ENCODE data around the gene SLC16A12. TPM values are rescaled to one million over a fixed set of nuclear protein-coding genes. Genes with fewer than 3 reads are reported as not detected.

SLC16A12 gene
- total and polyA plus RNA-seq, 10 of the 15 experiments (the other 5 are each of a cell fraction or from before 2014, with no cell fraction given): not detected

DNA sequence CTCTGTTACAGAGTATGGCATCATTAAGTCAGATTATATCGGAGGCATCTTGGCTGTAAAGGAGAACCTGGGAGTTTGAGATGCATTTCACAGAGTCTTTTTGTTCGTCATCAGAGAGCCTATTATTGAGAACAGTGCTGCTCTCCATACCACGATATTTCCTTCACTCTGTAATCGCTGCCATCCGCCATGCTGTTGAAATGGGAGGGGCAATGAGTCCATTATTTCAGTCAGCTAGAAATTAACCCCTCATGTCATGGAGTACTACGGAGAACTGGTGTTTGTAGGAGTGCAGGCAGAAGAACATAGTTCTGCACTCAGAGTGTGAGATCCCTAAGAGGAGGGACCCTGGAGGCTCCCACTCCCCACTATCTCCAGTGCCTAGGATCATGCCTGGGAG lies 59.2 kb downstream of the SLC16A12 start:
- Histone ChIP-seq H2AFZ (ENCODE audit: control insufficient read depth, low read depth, low read length) (no peak overlapping the region), H3K9me3 (replicated peaks; ENCODE audit: control insufficient read depth, insufficient read depth, low read length) (no peaks in the 10 kb centered on the region), H3K4me3 (no peak overlapping the region), H3K27ac (ENCODE audit: control insufficient read depth, insufficient read depth) (no peak overlapping the region), H3K4me2 (ENCODE audit: control insufficient read depth, insufficient read depth) (no peak overlapping the region), H3K36me3 (ENCODE audit: control insufficient read depth in 2 of 2, insufficient read depth in 2 of 2, low read length in 1 of 2) (no peaks in the 10 kb centered on the region), H4K20me1 (ENCODE audit: control insufficient read depth, insufficient read depth) (no peaks in the 10 kb centered on the region), H3K9ac (ENCODE audit: control insufficient read depth, insufficient read depth, low read length) (no peak overlapping the region), H3K4me1 (ENCODE audit: control insufficient read depth, insufficient read depth, low read length) (peaks cover 7% of the 10 kb centered on the region), H3K79me2 (ENCODE audit: control insufficient read depth, insufficient read depth, low read length) (no peaks in the 10 kb centered on the region), H3K27me3 (replicated peaks in 1 of 2; ENCODE audit: control insufficient read depth in 2 of 2, insufficient read depth in 2 of 2, low read length in 1 of 2) (peaks cover 0 to 8% of the 10 kb centered on the region in 2 experiments; a peak in 2 of 4 replicates)
- in situ Hi-C loops (cut with MboI): no loop called here
- SMC1A ChIA-PET (ENCODE audit: uncharacterized antibody, unreplicated experiment): no interaction called here
- ATAC-seq (no peak), DNase-seq (ENCODE audit: low read depth, low spot score) (no peak), FAIRE-seq (no peak)
- POLR2A ChIA-PET: no interaction called here
- intact Hi-C loops (cut with micrococcal nuclease; ENCODE audit: unreplicated experiment): no loop called here
- WGBS (ENCODE audit: insufficient coverage, insufficient replicate concordance, low lambda C conversion rate, missing lambda C conversion rate): 50% methylated on average over 6 of the region's 6 CpGs
- RAD21 ChIA-PET (ENCODE audit: unreplicated experiment): no interaction called here
- no TSS peak for BruUV-seq (replicated peaks)
- TF ChIP-seq MLLT1 (IDR thresholded peaks at IDR 0.05): no peak
- no peak for TF ChIP-seq YY1 (IDR thresholded peaks at IDR 0.05; ENCODE audit: low read depth, low read length)
- no peak for TF ChIP-seq CTCF (IDR thresholded peaks at IDR 0.05 in 2 of 3, conservative IDR thresholded peaks at IDR 0.05 in 1 of 3; ENCODE audit: control insufficient read depth in 2 of 3, extremely low read depth in 1 of 3, insufficient read depth in 1 of 3, low read depth in 3 of 3, low read length in 3 of 3)
- TF ChIP-seq RB1 (IDR thresholded peaks at IDR 0.05; ENCODE audit: borderline replicate concordance): no peak
- no peak for TF ChIP-seq CEBPB (IDR thresholded peaks at IDR 0.05; ENCODE audit: borderline replicate concordance in 1 of 2, low read depth in 2 of 2, low read length in 2 of 2)
- TF ChIP-seq PML (IDR thresholded peaks at IDR 0.05; ENCODE audit: low read length): no peak
- TF ChIP-seq MTA2 (IDR thresholded peaks at IDR 0.05; ENCODE audit: low read depth): no peak
- TF ChIP-seq ZNF217 (IDR thresholded peaks at IDR 0.05): no peak
- CTCF ChIA-PET: no interaction called here
